SK-N-SH treated with all-trans-retinoic acid at 6 μM for 48 hours (cell line): Measurements from ENCODE around the gene HOXD12.

ENCODE experiments used
- ATAC-seq: fragments of 200-7000 bp; cut with Tn5 transposase; 3 replicates; pipeline ENCODE4 v1.9.1; 2020; ENCODE audit warnings: mild to moderate bottlenecking, moderate library complexity
- ARNTL ChIP-seq: fragments of 450-650 bp; formaldehyde crosslinking; IDR thresholded peaks from 2 replicates; pipeline ENCODE4 v1.5.0; 2020; ENCODE audit warnings: low read depth, mild to moderate bottlenecking, moderate library complexity, borderline replicate concordance
- BACH2 ChIP-seq: fragments of 250-450 bp; sonication (Bioruptor Pico); IDR thresholded peaks from 2 replicates; pipeline ENCODE4 v1.9.0; 2021; ENCODE audit warnings: mild to moderate bottlenecking, borderline replicate concordance
- CREB5 ChIP-seq: fragments of 250-450 bp; sonication (Bioruptor Pico); IDR thresholded peaks from 2 replicates; pipeline ENCODE4 v1.5.1; 2020; ENCODE audit warnings: low read depth, mild to moderate bottlenecking, moderate library complexity
- CSDC2 ChIP-seq: fragments of 250-450 bp; sonication (Bioruptor Pico); IDR thresholded peaks from 2 replicates; pipeline ENCODE4 v1.5.0; 2020; ENCODE audit warnings: mild to moderate bottlenecking, moderate library complexity
- ISL1 ChIP-seq: fragments of 250-450 bp; sonication (Bioruptor Pico); IDR thresholded peaks from 2 replicates; pipeline ENCODE4 v2.1.2; 2022; ENCODE audit warnings: mild to moderate bottlenecking, moderate library complexity
- OSR1 ChIP-seq: fragments of 250-450 bp; sonication (Bioruptor Pico); IDR thresholded peaks from 2 replicates; pipeline ENCODE4 v1.8.0; 2022; ENCODE audit warnings: moderate library complexity, mild to moderate bottlenecking, inconsistent platforms
- PATZ1 ChIP-seq: fragments of 250-450 bp; sonication (Bioruptor Pico); IDR thresholded peaks from 2 replicates; pipeline ENCODE4 v1.8.0; 2020; ENCODE audit warnings: mild to moderate bottlenecking, moderate library complexity, borderline replicate concordance
- POU6F1 ChIP-seq: fragments of 250-450 bp; sonication (Bioruptor Pico); IDR thresholded peaks from 2 replicates; pipeline ENCODE4 v1.8.0; 2021; ENCODE audit warnings: low read depth, mild to moderate bottlenecking, moderate library complexity, borderline replicate concordance
- PPARA ChIP-seq: fragments of 250-450 bp; sonication (Bioruptor Pico); IDR thresholded peaks from 2 replicates; pipeline ENCODE4 v1.5.0; 2020; ENCODE audit warnings: mild to moderate bottlenecking, borderline replicate concordance
- RARB ChIP-seq: fragments of 250-450 bp; sonication (Bioruptor Pico); IDR thresholded peaks from 2 replicates; pipeline ENCODE4 v1.8.0; 2021; ENCODE audit warnings: mild to moderate bottlenecking, moderate library complexity
- SNAI2 ChIP-seq: fragments of 250-450 bp; sonication (Bioruptor Pico); IDR thresholded peaks from 2 replicates; pipeline ENCODE4 v1.5.0; 2020; ENCODE audit warnings: mild to moderate bottlenecking, moderate library complexity
- TCF4 ChIP-seq: fragments of 250-450 bp; sonication (Bioruptor Pico); IDR thresholded peaks from 2 replicates; pipeline ENCODE4 v1.8.0; 2021; ENCODE audit warnings: mild to moderate bottlenecking, moderate library complexity, borderline replicate concordance
- TOX ChIP-seq: fragments of 250-450 bp; sonication (Bioruptor Pico); IDR thresholded peaks from 2 replicates; pipeline ENCODE4 v1.8.0; 2021; ENCODE audit warnings: mild to moderate bottlenecking, moderate library complexity, borderline replicate concordance
- ZFP3 ChIP-seq: fragments of 250-450 bp; sonication (Bioruptor Pico); IDR thresholded peaks from 2 replicates; pipeline ENCODE4 v1.5.0; 2020; ENCODE audit warnings: mild to moderate bottlenecking, moderate library complexity
- ZNF565 ChIP-seq: fragments of 450-650 bp; formaldehyde crosslinking; conservative IDR thresholded peaks from 2 replicates; pipeline ENCODE4 v1.5.0; 2020; ENCODE audit warnings: low read depth, mild to moderate bottlenecking, moderate library complexity
- ZNF70 ChIP-seq: fragments of 450-650 bp; formaldehyde crosslinking; IDR thresholded peaks from 2 replicates; pipeline ENCODE4 v1.5.0; 2020; ENCODE audit warnings: mild to moderate bottlenecking, moderate library complexity
- ZNF8 ChIP-seq: fragments of 450-650 bp; formaldehyde crosslinking; IDR thresholded peaks from 2 replicates; pipeline ENCODE4 v1.5.0; 2020; ENCODE audit warnings: mild to moderate bottlenecking, moderate library complexity

HOXD12 gene

GRCh38 chr2:176149939-176150583 is 50.5 kb downstream of the HOXD12 start:
- no peak for ATAC-seq
- TF ChIP-seq CSDC2 (CRISPR knock-in tag): no peak
- TF ChIP-seq CREB5 (CRISPR knock-in tag): no peak
- TF ChIP-seq, all 23 proteins: peak for 0

GRCh38 chr2:176150584-176151441 is 51.2 kb downstream of the HOXD12 start:
- no peak for ATAC-seq
- TF ChIP-seq CSDC2 (CRISPR knock-in tag) (no peak), TCF4 (CRISPR knock-in tag) (no peak), PPARA (CRISPR knock-in tag) (no peak), ZFP3 (CRISPR knock-in tag) (no peak), ZNF70 (no peak), ZNF8 (no peak), OSR1 (no peak), PATZ1 (CRISPR knock-in tag) (no peak), ZNF565 (CRISPR knock-in tag) (no peak), RARB (no peak), POU6F1 (no peak), SNAI2 (CRISPR knock-in tag) (no peak), ARNTL (CRISPR knock-in tag) (no peak), BACH2 (no peak), TOX (CRISPR knock-in tag) (no peak)

- no peak for TF ChIP-seq ISL1 (CRISPR knock-in tag)
- no peak for TF ChIP-seq CSDC2 (CRISPR knock-in tag)
- no peak for TF ChIP-seq ZNF565 (CRISPR knock-in tag)
- ATAC-seq: no peak
Measured at GRCh38 chr2:176151442-176152287, 52.1 kb downstream of the HOXD12 start, which contains the start of gene HOXD4. TSS of gene HOXD4 (plus strand) at chr2:176151550. CDS start at chr2:176151634, 84 bp downstream.
